GM12875 (cell line): Measurements from ENCODE around the gene SYT13.

Source experiments
- H3K4me3 ChIP-seq: one replicate; pipeline ENCODE4 v1.5.1; 2011; ENCODE audit warnings: low read depth, low read length, control low read depth
- TF ChIP-seq, protein P1 (sequence below): IDR thresholded peaks from 2 replicates; pipeline ENCODE4 v1.5.1; 2011; ENCODE audit warnings: low read depth, mild to moderate bottlenecking, control low read depth, inconsistent platforms, low read length, moderate library complexity, borderline replicate concordance; ENCODE audit not compliant: insufficient read depth

Gene SYT13

DNA sequence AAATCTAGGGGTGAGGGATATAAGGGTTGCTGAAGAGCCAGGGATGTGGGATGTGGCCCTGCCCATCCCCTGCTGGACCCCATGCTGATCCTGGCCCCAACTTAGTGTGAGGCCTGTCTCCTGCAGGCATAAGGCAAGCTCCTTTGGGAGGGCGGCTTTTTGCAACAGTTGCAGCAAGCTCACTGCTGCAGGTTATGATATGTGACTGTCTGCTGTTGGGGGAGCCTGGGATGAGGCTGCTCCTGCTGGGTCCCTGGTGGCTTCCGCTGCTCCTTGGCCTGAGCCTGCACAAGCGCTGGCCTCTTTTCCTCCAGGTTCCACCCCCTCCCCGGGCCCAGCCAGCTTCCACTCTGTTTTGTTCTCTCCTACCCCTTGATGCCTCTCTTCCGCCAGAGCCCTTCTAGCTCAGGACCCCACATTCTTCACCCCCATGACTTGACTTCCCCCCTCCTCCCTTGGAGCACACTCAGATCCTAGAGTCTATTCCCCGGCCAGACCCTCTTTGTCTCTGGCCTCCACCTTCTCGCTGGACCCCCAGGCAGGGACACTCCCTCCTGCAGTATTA is 35.0 kb upstream of the SYT13 start:
- TF ChIP-seq, protein P1, sequence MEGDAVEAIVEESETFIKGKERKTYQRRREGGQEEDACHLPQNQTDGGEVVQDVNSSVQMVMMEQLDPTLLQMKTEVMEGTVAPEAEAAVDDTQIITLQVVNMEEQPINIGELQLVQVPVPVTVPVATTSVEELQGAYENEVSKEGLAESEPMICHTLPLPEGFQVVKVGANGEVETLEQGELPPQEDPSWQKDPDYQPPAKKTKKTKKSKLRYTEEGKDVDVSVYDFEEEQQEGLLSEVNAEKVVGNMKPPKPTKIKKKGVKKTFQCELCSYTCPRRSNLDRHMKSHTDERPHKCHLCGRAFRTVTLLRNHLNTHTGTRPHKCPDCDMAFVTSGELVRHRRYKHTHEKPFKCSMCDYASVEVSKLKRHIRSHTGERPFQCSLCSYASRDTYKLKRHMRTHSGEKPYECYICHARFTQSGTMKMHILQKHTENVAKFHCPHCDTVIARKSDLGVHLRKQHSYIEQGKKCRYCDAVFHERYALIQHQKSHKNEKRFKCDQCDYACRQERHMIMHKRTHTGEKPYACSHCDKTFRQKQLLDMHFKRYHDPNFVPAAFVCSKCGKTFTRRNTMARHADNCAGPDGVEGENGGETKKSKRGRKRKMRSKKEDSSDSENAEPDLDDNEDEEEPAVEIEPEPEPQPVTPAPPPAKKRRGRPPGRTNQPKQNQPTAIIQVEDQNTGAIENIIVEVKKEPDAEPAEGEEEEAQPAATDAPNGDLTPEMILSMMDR = no peak
- H3K4me3 ChIP-seq = no peak overlapping the region

DNA sequence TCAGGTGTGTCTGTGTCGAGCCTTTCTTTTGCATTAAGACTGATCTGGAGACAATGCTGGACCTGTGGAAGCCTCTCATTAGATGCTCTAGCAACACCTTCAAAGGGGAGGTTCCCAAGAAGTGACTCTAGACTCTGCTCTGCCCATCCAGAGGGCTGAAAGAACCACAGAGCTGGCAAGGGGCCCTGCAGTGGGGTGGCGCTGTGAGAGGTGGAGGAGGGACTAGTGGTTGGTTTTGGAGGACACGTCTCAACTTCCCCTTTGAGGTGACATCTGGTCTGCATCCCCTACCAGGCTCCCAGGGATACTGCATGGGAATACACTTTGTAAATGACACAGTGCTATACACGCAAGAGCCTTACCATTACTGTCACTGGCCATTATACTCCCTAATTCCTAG is 34.2 kb upstream of the SYT13 start:
- TF ChIP-seq, protein P1 = no peak
- no peak overlapping the region for H3K4me3 ChIP-seq

DNA sequence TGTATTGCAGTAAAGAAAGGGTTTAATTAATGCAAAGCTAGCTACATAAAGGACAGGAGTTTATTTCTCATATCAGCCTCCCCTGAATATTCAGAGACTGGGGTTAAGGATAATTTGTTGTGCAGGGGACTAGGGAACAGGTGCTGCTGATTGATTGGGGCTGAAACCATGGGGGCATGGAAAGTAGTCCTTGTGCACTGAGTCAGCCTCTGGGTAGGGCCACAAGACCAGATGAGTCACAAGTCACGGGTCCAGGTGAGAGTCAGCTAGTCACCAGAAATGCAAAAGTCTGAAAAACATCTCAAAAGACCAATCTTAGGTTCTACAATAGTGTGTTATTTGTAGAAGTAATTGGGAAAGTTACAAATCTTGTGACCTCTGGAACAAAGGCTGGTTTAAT is 32.9 kb upstream of the SYT13 start:
- no peak overlapping the region for H3K4me3 ChIP-seq
- TF ChIP-seq, protein P1 = no peak

DNA sequence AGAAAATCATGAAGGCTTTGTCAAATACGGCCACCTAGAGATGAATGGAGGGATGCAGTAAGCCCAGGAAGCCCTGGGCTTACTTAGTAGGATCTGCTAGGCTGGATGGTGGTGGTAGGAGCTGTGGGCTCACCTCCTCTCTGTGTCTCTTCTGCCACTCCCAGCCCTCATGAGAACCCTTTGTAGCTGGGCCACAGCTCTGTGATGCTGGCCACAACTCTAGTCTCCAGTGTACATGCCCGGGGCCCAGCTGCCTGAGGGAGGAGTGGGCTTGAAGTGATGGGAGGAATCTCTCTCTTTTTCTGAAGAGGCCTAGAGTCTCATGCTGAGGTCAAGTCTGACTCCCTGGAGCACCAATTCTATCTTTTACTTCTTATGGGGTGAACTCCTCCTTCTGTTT is 32.4 kb upstream of the SYT13 start:
- H3K4me3 ChIP-seq = no peak overlapping the region
- TF ChIP-seq, protein P1 = no peak

DNA sequence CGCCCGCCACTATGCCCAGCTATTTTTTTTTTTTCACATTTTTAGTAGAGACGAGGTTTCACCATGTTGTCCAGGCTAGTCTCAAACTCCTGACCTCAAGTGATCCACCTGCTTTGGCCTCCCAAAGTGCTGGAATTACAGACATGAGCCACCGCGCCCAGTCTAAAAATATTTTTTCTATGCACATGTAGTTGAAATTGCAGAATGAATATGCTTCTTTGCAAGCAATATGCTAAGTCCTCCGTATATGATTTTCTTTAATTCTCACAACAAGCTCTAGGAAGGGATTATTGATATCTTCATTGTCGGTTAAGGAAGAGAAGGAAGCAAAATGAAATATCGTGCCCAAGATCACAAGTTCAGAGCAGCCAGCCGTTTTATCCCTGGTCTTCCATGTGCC is 30.1 kb upstream of the SYT13 start:
- TF ChIP-seq, protein P1 = no peak
- no peak overlapping the region for H3K4me3 ChIP-seq

DNA sequence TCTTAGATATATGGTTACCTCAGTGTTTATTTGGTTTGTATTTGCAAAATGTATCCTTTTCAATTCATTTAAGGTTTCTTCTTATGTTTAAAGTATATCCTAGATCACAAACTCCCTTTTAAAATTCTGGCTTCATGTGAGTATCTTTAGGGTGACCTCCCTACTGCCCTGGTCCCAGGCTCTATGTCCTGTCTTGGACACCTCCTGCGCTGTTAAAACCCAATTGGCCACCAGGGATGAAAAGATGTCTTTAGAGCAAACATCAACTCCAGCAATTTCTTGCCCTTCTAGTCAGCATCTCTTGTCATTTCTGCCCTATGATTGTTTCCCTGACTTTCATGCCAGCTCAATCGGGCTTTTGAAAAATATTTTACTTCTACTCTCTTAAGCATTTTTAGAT is 28.8 kb upstream of the SYT13 start:
- TF ChIP-seq, protein P1 = no peak
- H3K4me3 ChIP-seq = no peak overlapping the region

DNA sequence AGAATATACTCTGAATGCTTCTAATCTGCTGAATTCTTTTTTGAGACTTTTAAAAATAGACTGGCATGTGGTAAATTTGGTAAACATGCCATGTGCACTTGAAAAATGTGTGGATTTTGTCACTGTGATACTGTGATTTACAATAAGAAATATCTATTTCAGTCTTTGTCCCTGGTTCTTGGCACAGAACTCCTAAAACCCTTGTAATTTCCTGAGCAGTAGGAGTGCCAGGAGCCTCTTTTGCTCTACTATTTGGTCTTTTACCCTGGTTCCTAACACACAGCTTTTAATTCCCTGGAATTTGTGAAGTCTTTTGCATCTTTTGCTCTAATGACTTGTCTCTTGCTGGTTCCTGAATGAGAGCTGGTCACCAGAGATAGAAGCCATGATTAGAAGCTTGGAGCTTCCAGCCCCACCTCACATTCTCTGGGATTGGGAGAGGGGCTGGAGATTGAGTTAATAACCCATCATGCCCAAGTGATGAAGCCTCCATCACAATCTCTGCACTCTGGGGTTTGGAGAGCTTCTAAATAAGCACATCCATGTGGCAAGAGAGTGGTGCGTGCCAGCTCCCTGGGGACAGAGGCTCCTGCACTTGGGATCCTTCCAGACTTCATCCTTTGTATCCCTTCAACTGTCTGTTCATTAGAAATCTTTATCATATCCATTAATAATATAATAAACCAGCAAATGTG is 27.2 kb upstream of the SYT13 start:
- H3K4me3 ChIP-seq = no peak overlapping the region
- TF ChIP-seq, protein P1 = no peak
